Measurements from ENCODE around the gene C2CD2.
A peak's percentile ranks its signal among the peaks of the same experiment; 100 is the strongest.

C2CD2 gene

DNA sequence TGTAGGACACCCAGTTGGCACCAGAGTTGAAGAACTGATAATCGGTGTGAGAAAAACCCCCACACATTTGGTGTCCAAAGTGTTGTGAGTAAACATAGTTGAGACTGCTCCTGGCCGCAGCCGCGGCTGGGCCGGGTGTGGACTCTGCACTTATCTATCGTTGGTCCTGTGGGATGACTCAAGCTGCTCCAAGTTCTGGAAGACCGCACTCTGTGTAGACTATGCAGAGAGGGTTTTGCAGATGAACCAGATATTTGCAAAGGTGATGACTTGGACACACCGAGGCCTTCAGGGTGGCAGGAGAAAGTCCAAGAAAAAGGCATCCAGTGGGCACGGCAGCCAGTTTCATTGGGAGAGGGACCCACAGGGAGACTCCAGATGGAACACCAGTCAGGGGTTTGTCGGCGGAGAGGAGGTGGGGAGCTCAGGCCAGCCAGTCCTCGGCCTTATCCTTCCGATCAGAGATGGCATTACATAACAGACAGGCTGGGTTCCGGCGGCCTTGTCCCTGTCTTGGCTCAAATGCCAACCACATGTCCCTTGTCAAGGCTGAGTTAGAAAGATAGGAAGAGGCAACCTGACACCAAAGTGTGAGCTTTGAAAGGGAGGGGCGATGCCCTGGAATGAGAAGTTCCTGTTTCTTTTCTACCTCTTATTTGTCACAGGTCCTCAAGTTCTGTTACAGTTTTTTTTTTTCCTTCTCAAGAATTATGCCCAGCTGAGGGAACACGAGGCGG, 21.1 kb downstream of the C2CD2 start:
- no peak for DNase-seq (ENCODE audit: low spot score)

DNA sequence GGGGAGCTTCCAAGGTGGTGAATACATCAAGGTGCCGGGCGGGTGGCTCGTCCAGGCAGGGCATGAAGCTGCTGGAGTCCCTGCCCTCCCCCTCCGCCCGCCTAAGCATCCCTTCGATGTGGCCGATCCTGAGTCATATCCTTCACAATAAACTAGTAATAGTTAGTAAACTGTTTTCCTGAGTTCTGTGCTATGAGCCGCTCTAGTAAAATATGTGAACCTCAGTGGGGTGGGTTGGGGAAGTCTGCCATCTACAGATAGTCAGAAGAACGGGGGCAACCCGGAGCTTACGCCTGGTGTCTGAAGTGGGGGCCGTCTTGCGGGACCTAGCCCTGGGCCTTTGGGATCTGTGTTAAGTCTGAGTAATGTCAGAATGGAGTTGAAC, 21.6 kb downstream of the C2CD2 start:
- no peak for DNase-seq (ENCODE audit: low spot score)

DNA sequence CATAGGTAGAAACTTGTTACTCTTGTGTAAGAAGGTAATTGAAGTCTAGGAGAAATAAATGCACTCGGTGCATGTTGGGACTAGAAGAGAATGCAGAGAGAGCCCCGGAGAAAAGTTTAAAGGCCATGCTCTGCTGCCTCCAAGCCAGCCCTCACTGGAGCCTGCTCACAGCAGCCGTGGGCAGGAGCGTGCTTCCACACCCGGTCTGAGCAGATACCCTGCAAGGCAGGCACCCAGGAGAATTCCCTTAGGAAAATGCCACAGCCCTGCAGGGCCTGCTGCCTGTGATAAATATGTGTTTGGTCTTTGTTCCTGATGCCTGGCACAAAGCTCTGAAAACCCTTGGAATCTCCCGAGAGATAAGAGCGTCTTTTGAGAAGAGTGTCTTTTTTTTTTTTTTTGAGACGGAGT, 22.8 kb downstream of the C2CD2 start:
- no peak for DNase-seq (ENCODE audit: low spot score)

DNA sequence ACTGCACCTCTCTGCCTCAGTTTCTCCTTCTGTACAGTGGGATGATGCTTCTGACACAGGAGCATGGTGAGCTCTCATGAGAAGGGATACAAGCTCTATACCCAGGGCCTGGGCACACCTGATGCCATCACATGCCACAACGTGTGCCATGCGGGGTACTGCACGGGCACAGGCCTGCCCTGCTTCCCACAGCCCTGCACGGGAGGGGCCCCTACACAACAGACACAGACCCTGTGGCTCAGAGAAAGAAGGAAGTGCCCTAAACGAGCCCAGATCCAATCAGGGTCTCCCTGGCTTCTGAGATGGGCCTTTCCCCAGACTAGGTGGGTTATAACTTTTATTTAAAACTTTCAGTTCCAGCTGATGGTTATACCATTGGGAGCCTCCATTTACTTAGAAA, 24.6 kb downstream of the C2CD2 start:
- no peak for DNase-seq (ENCODE audit: low spot score)

DNA sequence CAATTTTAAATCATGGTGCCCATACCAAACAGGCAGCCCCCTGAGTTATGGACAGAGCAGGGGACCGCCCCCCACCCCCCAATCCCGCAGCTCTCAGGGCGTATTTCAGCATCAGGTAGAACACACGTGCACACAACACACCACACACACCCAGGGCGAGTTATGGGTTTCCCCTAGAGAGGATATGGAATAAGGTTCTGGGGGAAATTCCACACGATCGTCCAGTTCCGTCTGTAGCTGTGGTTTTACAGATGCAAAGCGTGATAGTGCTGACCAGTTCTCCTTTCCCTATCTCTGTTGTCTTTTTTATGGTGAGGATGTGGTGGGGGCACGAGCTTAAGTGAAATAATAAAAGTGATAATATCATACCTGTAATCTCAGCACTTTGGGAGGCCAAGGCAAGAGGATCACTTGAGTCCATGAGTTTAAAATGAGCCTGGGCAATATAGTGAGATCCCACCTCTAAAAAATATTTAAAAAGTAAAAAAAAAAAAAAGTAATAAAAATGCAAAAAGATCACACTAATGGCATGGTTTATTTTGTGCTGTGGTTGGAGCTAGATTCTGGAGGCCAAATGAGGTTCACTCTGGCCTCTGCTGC, 25.1 kb downstream of the C2CD2 start:
- no peak for DNase-seq (ENCODE audit: low spot score)

DNA sequence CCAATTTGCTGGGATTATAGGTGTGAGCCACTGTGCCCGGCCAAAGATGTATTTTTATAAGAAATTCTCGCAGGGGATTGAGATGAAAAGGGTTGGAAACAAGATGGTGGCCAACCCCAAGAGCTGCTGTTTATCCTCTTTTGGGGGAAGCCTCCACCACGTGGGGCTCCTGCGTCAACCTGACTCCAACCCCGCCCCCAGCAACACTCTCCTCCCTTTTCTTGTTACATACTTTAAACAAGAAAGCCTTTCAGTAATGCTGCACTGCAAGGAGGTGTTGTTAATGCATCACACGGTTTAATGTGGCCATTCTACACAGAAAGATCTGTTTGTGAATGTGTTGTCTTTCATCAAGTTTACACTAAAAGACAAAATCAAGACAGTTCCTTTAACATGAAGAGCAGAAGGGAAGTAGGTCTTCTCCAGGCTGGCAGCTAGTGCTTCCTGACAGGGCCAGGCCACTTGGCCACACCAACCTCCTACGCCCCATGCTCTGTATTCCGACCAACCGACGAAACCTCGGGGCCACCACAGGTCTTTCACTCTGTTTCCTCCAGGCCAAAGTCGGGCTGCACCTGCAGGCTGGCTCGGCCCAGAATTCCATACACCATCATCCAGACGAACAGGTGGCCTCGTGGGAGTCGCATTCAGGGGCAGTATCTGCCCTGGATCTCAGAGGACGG, 25.9 kb downstream of the C2CD2 start:
- DNase-seq (ENCODE audit: low spot score): no peak

DNA sequence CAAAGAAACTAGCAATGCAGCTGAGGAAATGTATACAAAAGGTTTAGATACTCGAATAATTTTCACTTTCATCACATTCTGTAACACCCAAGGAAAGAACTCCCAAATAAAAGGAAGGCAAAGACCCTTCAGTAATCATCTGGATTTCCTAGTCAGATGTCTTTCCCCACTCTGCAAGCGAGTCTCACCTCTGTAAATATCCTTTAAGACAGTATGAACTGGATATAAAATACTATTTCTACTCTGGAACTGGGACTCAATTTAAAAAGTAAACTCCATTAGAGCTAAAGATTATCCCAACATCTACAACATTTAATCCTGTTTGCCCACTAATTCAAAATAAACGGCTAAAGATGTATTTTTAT, 27.0 kb downstream of the C2CD2 start:
- no peak for DNase-seq (ENCODE audit: low spot score)

DNA sequence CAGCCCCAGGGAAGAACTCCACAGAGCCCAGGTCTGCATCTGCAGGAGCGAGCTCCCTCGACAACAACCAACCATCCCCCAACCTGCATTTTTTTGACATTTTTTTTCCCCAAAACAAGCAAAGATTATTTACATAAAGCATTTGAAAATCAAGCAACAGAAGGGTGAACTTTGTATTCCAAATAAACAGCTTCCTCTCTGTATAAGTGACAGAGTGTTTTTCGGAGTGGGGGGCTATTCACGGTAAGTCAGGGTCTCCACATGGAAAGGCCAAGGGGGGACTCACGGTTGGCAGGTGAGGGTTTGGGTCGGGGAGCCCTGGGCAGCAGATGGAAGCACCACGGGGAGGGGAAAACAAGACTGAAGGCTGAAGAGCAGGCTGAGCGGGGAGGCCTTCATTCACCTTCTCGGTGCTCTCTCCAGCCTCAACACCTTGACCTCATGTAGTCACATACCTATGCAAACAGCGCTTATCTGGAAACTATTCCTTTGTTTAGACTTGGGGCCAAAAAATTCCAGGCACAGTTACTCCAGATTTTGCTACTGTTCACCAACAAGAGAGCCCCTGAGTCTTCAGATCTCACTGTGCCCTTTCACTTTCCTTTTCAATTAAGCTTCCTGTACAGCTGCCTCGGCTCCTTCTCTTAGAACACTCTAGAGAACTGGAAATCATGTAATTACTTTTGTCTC, 27.6 kb downstream of the C2CD2 start:
- peak; percentile 60 for DNase-seq (ENCODE audit: low spot score)

DNA sequence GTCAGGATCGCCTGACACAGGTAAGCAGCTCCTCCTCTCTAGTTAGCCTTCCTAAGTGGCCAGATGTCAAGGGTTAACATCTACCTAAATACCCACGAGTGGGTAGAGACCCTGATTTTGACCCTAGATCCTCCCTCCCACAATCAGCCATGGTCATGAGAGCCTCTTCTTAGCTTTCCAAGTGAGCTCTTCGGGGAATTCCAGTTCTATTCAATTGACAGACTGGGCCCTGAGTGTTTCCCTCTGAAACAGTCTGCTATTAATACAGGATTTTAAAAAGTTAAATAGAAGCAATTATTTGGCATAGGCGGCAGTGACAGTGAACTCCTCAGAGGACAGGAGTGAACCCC, 28.1 kb downstream of the C2CD2 start:
- no peak for DNase-seq (ENCODE audit: low spot score)

DNA sequence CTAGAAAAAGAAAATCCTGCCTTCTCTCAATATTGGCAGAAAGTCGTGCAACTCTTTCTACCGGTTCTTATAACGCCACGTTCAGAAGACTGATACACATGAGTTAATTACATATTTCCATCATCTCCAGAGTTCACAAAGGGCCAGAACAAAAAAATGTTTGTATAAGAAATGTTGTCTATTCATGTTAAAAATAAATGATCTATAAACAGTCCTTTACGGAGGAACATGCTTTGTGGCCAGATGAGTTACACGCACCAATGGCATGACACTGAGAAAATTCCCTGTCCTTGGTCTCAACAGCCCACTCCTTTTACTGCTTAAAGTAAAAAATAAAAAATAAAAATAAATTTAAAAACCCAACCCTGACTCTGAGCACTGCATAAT, 29.5 kb downstream of the C2CD2 start:
- DNase-seq (ENCODE audit: low spot score): no peak

DNA sequence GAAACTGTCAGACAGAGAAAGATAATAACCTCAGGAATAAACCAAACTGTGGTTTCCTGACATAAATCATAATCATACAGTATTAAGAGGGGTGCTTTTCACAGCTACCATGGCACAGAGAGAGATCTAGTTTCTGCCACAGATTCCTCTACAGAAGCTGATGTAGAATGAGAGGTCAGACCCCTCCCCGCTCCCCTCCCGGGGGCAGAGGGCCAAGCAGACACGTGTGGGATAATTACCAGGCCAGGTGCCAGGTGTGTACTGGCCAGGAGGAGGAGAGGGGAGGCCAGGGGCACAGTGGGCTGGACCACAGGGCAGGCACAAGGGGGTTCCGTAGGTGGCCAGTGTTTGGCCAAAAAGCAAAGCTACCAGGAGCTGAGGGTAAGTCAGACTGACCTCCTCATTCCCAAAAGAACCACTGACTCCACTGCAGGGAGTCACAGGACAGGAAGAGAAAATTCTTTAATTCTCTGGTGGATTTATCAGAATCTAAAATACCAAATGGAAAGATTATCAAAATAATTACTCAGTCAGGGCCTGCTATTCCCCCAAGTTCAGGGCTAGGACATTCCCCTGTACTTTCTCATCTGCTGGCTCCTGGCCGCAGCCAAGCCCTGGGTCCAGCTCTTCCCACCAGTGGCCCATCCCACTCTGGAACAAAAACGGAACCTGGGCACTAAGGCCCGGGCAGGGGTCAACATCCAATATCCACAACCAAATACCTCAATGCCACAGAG, 30.0 kb downstream of the C2CD2 start:
- DNase-seq (ENCODE audit: low spot score): no peak

DNA sequence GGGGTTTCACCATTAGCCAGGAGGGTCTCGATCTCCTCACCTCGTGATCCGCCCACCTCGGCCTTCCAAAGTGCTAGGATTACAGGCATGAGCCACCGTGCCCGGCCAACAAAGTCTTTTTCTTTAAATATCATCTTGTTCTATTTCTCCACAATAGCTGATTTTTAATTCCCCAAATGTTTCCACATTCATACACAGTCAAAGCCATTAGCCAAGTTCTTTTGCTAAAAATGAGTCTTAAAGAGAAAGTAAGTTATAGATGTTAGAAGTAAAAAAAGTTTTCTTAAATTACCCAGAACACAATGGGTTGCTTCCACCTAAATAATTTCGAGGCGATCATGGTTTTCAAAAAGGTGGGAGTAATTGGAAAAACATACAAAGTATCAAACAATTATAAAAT, 30.6 kb downstream of the C2CD2 start:
- no peak for DNase-seq (ENCODE audit: low spot score)

DNA sequence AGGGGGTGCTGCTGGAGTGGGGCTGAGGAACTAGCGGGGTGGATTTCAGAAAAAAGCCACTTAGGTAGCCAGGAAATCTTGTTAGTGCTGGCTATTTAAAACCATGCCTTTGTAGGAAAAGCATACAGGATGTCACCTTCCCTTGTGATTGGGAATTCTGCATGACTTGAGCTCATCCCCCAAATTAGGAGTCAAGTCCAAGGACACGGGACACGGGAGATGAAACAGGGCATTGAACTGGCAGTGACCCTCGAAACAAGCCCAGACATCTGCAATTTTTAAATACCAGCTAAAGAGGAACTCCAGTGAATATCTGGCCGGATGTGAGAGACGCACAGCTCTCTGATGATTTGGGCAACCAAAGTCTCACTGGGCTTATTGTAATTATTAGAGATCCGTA, 32.8 kb downstream of the C2CD2 start:
- no peak for DNase-seq (ENCODE audit: low spot score)

DNA sequence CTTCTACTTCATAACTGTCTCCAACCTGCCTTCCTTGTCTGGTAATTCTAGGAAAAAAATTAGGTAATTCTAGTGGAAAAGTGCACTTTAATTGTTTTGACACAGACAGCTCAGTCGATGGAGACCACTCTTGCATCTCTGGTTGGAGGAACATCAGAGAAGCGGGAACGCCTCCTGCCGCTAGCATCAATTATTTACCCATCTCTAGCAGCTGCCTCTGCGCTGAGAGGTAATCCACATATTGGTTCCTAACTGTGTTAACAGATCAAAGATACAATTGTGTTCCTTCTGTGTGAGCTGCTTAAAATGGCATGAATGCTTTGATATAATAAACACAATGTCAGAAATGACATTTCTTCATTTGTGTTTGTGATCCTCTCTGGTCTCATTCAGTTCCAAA, 33.3 kb downstream of the C2CD2 start:
- DNase-seq (ENCODE audit: low spot score): no peak

DNA sequence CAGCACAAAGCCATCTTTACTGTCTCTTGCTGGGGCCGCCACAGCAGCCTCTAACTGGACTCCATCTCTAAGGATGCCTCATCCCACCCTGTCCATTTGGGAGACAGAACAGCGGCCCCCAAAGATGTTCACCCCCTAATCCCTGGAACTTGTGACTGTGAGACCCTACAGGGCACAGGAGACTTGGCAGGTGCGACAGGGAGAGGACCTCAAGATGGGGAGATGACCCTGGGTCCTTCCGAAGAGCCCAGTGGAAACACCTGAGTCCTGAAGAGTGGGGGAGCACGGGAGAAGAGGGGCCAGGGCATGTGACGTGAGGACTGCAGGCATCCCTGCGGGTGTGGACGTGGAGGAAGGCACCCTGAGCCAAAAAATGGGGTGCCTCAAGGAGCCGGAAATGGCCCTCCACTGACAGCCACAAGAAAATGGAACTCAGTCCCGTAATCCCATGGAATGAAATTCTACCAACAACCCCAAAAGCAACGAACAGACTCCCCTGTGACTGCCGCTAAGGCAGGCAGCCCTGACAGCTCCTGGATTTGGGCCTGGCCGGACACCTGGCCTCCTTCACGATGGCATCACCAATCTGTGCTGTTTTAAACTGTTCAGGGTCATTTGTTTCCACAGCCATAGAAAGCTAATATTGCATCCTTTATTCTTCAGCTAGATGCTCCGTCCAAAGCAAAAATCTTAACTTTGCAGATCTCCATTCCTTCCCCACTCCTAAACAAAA, 34.0 kb downstream of the C2CD2 start:
- DNase-seq (ENCODE audit: low spot score): no peak

DNA sequence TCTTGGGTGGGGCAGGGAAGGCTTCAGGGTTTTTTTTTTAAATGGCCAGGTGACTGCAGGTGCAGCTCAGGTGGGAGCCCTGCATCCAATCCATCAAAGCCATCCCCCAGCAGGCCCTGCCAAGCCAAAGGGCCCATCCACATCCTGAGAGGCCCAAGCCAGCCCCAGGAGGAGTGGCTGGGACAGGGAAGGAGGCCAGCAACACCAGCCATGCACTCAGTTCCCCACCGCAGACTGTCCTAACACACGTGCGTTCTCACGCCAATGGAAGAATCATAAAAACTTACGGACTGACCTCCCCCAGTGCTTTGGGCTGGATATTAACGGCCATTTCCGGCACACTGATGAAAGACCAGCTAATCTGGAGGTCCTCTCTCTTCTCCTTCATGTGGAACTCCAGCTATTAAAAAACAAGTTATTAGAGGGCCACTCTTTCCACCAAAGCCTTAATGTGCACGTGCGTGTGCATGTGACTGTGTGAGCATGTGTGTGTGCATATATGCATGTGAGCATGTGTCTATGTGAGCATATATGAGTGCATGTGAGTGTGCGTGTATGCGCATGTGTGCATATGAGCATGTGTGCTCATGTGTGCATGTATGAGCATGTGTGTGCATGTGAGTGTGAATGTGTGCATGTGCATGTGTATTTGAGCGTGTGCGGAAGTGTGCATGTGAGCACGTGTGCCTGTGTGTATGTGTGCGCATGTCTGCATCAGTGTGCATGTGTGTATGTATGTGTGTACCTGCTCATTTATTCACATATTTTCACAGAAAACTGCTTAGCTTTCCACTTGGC, 35.1 kb downstream of the C2CD2 start:
- no peak for DNase-seq (ENCODE audit: low spot score)

DNA sequence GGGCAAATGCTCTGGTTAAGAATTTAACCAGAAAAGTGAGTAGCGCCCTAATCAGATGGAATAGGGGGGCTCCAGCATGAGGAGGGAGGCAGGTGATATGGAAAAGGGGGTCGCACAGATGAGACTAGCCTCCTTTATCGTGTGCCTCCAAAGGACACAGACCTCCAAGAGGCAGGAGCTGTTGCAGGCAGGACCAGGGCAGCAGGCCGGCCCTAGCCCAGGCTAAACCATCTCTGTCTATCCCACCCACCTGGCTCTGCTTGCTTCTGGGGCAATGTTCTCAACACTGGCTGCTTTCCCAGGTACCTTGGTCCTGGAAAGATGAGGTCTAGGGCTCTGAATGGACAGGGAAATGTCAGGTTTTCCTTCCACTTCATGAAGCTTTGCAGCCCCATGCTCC, 36.3 kb downstream of the C2CD2 start:
- no peak for DNase-seq (ENCODE audit: low spot score)

DNA sequence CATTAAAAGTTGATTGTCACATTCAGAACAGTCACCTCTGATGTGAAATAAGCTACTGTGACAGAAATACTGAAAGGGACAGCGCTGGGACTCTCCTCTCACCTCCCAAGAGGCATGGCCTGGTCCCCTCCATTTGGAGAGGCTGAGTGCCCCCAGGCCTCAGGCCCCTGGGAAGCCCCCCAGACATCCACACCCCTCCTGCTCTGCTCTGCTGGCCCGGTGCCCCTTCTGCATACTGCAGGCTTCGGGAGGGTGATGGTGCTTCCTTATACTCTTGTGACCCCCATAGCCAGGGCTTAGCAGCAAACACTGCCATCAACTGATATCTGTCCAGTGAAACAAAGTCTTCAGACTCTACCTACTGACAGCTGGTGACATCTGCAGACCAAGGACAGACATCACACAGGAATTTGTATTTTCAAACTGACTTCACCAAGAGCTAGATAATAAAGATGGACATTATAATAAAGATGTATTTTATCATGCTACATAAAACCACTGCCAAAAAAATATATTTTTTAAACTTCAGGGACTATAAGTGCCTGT, 36.9 kb downstream of the C2CD2 start:
- DNase-seq (ENCODE audit: low spot score): no peak

DNA sequence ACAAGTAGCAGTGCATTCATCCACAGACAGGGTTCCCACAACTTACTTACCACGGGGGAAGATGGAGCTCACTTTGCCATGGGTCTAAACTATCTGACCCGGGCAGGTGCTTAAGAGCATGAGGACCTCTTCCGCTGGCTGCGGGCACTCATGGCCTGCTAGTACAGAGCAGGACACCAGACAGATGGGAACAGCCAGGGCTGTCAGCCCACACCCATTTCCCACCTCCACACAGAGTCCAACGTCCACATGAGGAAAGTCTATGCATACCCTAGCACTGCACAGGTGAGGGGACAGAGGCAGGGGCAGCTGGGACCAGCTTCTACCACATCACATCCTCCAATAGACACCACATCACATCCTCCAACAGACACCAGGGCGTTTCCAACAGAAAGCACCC, 38.9 kb downstream of the C2CD2 start:
- DNase-seq (ENCODE audit: low spot score): no peak

DNA sequence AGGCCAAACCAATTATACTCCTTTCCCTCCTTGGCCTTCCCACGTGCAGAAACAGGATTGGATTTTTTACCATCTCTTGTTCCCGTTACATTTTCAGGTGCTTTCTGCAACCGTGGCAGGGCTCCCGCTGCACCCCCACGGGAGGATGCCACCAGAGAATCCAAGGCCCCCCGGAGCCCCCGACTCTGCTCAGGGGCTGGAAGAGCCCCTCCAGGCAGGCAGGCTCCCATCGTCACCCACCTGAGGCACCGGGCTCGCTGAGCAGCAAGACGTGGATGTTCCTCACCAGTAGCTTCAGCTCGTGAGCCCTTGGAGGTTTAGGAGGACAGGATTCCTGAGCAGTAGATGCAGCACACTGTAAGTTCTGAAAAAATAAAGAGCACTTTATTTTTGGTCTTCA, 39.5 kb downstream of the C2CD2 start:
- no peak for DNase-seq (ENCODE audit: low spot score)

DNA sequence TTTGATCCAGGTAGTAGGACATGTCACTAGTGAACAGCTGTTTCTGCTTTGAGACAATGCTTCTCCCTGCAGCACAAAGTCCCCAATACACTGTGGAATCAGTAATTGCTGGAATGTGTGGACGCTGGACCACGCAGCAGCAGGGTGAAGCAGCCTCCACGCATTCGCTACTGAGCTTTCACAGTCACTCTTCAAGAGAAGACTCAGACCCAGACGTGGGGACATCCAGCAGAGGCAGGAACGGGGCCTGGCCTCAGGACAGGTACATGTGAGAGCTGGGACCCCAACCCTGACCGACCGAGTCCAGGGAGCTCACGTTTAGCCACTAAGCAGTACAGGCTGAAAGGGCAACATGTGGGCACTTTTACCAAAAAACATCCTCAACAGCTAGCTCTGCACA, 40.6 kb downstream of the C2CD2 start:
- DNase-seq (ENCODE audit: low spot score): no peak

Data from LoVo (cell line).